H9 (cell line): ENCODE results near the gene MINDY2. TPM values are rescaled to one million over a fixed set of nuclear protein-coding genes. Genes with fewer than 3 reads are reported as not detected.
A peak's percentile ranks its signal among the peaks of the same experiment; 100 is the strongest.

Source experiments
- DNase-seq: peaks from one replicate; pipeline ENCODE4 v3.0.0-alpha.2; 2017
- H2AFZ ChIP-seq: one replicate; pipeline ENCODE4 v1.6.1; 2013; ENCODE audit warnings: mild to moderate bottlenecking, low read length, control low read depth, moderate library complexity
- H2AK5ac ChIP-seq: 2 replicates; pipeline ENCODE4 v1.6.1; 2013; ENCODE audit warnings: low read length, control low read depth, mixed read lengths; ENCODE audit not compliant: insufficient read length
- H2BK120ac ChIP-seq: one replicate; pipeline ENCODE4 v1.6.1; 2013; ENCODE audit warnings: low read depth, mild to moderate bottlenecking, low read length, control low read depth, inconsistent platforms; ENCODE audit not compliant: poor library complexity, severe bottlenecking
- H2BK12ac ChIP-seq: 2 replicates; pipeline ENCODE4 v1.6.1; 2013; ENCODE audit warnings: low read length, control low read depth, mixed read lengths, low read depth; ENCODE audit not compliant: insufficient read length
- H2BK15ac ChIP-seq: 2 replicates; pipeline ENCODE4 v1.6.1; 2013; ENCODE audit warnings: low read depth, low read length, control low read depth
- H2BK20ac ChIP-seq: one replicate; pipeline ENCODE4 v1.6.1; 2013; ENCODE audit warnings: low read depth, mild to moderate bottlenecking, low read length, control low read depth, inconsistent platforms; ENCODE audit not compliant: poor library complexity, severe bottlenecking
- H2BK5ac ChIP-seq: 2 replicates; pipeline ENCODE4 v1.6.1; 2013; ENCODE audit warnings: low read length, control low read depth, mixed read lengths; ENCODE audit not compliant: insufficient read length
- H3K14ac ChIP-seq: 2 replicates; pipeline ENCODE4 v1.6.1; 2013; ENCODE audit warnings: low read length, control low read depth; ENCODE audit not compliant: insufficient read depth
- H3K18ac ChIP-seq: 2 replicates; pipeline ENCODE4 v1.6.1; 2013; ENCODE audit warnings: low read depth, mild to moderate bottlenecking, mixed read lengths, low read length, control low read depth; ENCODE audit not compliant: insufficient read length
- H3K23ac ChIP-seq: 2 replicates; pipeline ENCODE4 v1.6.1; 2013; ENCODE audit warnings: low read length, control low read depth, mixed read lengths, low read depth; ENCODE audit not compliant: insufficient read length
- H3K23me2 ChIP-seq: 2 replicates; pipeline ENCODE4 v1.6.1; 2013; ENCODE audit warnings: low read depth, mild to moderate bottlenecking, mixed read lengths, low read length, control low read depth; ENCODE audit not compliant: insufficient read length, poor library complexity, severe bottlenecking
- H3K27ac ChIP-seq: 2 replicates; pipeline ENCODE4 v1.5.1; 2013; ENCODE audit warnings: low read length, control low read depth, mixed read lengths, low read depth; ENCODE audit not compliant: insufficient read length
- H3K27me3 ChIP-seq: 2 replicates; pipeline ENCODE4 v1.6.1; 2013; ENCODE audit warnings: low read length, control low read depth, inconsistent platforms; ENCODE audit not compliant: insufficient read depth
- H3K4ac ChIP-seq: 2 replicates; pipeline ENCODE4 v1.6.1; 2013; ENCODE audit warnings: low read depth, mild to moderate bottlenecking, control low read depth, inconsistent platforms, low read length, moderate library complexity
- H3K4me1 ChIP-seq: 2 replicates; pipeline ENCODE4 v1.6.1; 2013; ENCODE audit warnings: low read length, control low read depth, inconsistent platforms; ENCODE audit not compliant: insufficient read depth
- H3K4me2 ChIP-seq: 2 replicates; pipeline ENCODE4 v1.6.1; 2013; ENCODE audit warnings: low read length, control low read depth, mixed read lengths; ENCODE audit not compliant: insufficient read length, insufficient read depth
- H3K56ac ChIP-seq: 2 replicates; pipeline ENCODE4 v1.6.1; 2013; ENCODE audit warnings: low read depth, mild to moderate bottlenecking, mixed read lengths, low read length, control low read depth; ENCODE audit not compliant: insufficient read length
- H3K79me1 ChIP-seq: 2 replicates; pipeline ENCODE4 v1.6.1; 2013; ENCODE audit warnings: low read depth, mild to moderate bottlenecking, moderate library complexity, low read length, control low read depth, inconsistent platforms; ENCODE audit not compliant: insufficient read depth, poor library complexity, severe bottlenecking
- H3K79me2 ChIP-seq: 2 replicates; pipeline ENCODE4 v1.6.1; 2013; ENCODE audit warnings: low read length, control low read depth, inconsistent platforms; ENCODE audit not compliant: insufficient read depth
- H3K9ac ChIP-seq: 2 replicates; pipeline ENCODE4 v1.6.1; 2013; ENCODE audit warnings: low read length, control low read depth, mixed read lengths; ENCODE audit not compliant: insufficient read length; ENCODE audit errors: extremely low read depth
- H3K9me3 ChIP-seq: one replicate; pipeline ENCODE4 v1.6.1; 2013; ENCODE audit warnings: low read depth, low read length, inconsistent platforms; ENCODE audit not compliant: control insufficient read depth
- H3T11ph ChIP-seq: one replicate; pipeline ENCODE4 v1.6.1; 2013; ENCODE audit warnings: mild to moderate bottlenecking, low read length, control low read depth, inconsistent platforms
- H4K20me1 ChIP-seq: one replicate; pipeline ENCODE4 v1.6.1; 2013; ENCODE audit not compliant: control insufficient read depth, insufficient read length, insufficient read depth
- H4K5ac ChIP-seq: 2 replicates; pipeline ENCODE4 v1.6.1; 2013; ENCODE audit warnings: low read depth, mild to moderate bottlenecking, mixed read lengths, low read length, control low read depth; ENCODE audit not compliant: insufficient read length
- H4K8ac ChIP-seq: replicated peaks from 2 replicates; pipeline ENCODE4 v1.6.1; 2013; ENCODE audit warnings: low read length, control low read depth, mixed read lengths, low read depth; ENCODE audit not compliant: insufficient read length
- H4K91ac ChIP-seq: 2 replicates; pipeline ENCODE4 v1.6.1; 2013; ENCODE audit warnings: low read depth, mild to moderate bottlenecking, moderate library complexity, mixed read lengths, low read length, control low read depth; ENCODE audit not compliant: insufficient read length
- H3K27ac Mint-ChIP-seq, 3 experiments: 2 replicates in 2 of 3; 3 replicates in 1 of 3; pipeline ENCODE4 v1.8.0; 2020 to 2021; ENCODE audit warnings: mixed read lengths in 3 of 3, mild to moderate bottlenecking in 1 of 3, moderate library complexity in 1 of 3
- H3K27me3 Mint-ChIP-seq: 2 replicates; pipeline ENCODE4 v1.8.0; 2021; ENCODE audit warnings: low read depth, mild to moderate bottlenecking, moderate library complexity, mixed read lengths
- H3K36me3 Mint-ChIP-seq, 3 experiments: 2 replicates in 2 of 3; 3 replicates in 1 of 3; pipeline ENCODE4 v1.8.0; 2020 to 2021; ENCODE audit warnings: low read depth in 3 of 3, mixed read lengths in 3 of 3; ENCODE audit not compliant: insufficient read depth in 1 of 3
- H3K4me1 Mint-ChIP-seq, 2 experiments: 2 replicates each; pipeline ENCODE4 v1.8.0; 2020; ENCODE audit warnings: mixed read lengths in 2 of 2
- H3K4me3 Mint-ChIP-seq, 2 experiments: 2 replicates in 1 of 2; 3 replicates in 1 of 2; pipeline ENCODE4 v1.8.0; 2020 to 2021; ENCODE audit warnings: mild to moderate bottlenecking in 2 of 2, mixed read lengths in 2 of 2, moderate library complexity in 1 of 2
- H3K9me3 Mint-ChIP-seq, 2 experiments: 2 replicates in 1 of 2; 3 replicates in 1 of 2; pipeline ENCODE4 v1.8.0; 2020; ENCODE audit warnings: mild to moderate bottlenecking in 2 of 2, mixed read lengths in 2 of 2, moderate library complexity in 1 of 2
- CTCF ChIP-seq: fragments of 200-600 bp; sonication (generic); conservative IDR thresholded peaks from 3 replicates; pipeline ENCODE4 v1.8.0; 2021; ENCODE audit warnings: antibody characterized with exemption, mild to moderate bottlenecking
- WGBS: extraction: QIAGEN DNeasy Blood & Tissue Kit; methylation state at CpG from one replicate; pipeline ENCODE4 v1.1.7; 2013; ENCODE audit warnings: missing lambda C conversion rate, low lambda C conversion rate, mixed read lengths; ENCODE audit not compliant: insufficient read length; ENCODE audit errors: extremely low coverage; 5-methylcytosine and 5-hydroxymethylcytosine counted together
- total RNA-seq: library from RNA; stranded (reverse); gene quantifications from 2 replicates; pipeline ENCODE4 v1.2.1, GENCODE V29; 2021

MINDY2 gene
- total RNA-seq, 1 experiment from 2014 or later = 32.3 TPM

DNA sequence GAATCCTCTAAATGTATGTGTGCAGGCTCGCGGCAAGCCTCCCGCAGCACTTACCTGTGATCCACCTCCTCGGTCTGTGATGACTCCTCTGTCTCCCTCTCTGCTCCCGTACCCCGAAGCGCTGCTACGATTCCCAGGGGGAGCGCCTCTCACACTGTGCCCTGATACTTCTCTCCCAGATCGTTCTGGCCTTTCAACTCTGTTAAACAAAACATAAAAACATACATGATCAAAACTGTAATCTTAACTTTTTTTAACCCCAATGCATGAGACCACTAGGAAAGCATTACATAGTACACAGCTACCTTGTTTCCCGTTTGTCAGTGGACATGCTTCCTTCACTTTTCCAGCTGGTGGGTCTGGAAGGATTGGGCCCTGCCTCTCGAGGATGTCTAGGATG lies 115.8 kb downstream of the MINDY2 start:
- Histone ChIP-seq H2AFZ (no peak overlapping the region), H2AK5ac (no peak overlapping the region), H2BK120ac (no peak overlapping the region), H2BK12ac (no peak overlapping the region), H3K27ac (no peak overlapping the region), H3K56ac (no peak overlapping the region), H3K79me1 (no peaks in the 10 kb centered on the region), H3K79me2 (no peaks in the 10 kb centered on the region), H3K27me3 (no peaks in the 10 kb centered on the region), H3K4me2 (no peak overlapping the region), H4K20me1 (no peaks in the 10 kb centered on the region), H2BK5ac (no peak overlapping the region), H3T11ph (no peak overlapping the region), H3K4ac (no peak overlapping the region), H3K4me1 (no peaks in the 10 kb centered on the region), H3K9ac (no peak overlapping the region), H4K91ac (no peak overlapping the region), H4K8ac (no peak overlapping the region), H3K9me3 (no peaks in the 10 kb centered on the region), H4K5ac (no peak overlapping the region), H2BK20ac (no peak overlapping the region), H2BK15ac (no peak overlapping the region), H3K14ac (no peak overlapping the region), H3K23me2 (no peaks in the 10 kb centered on the region), H3K23ac (no peak overlapping the region), H3K18ac (no peak overlapping the region)
- Mint-ChIP-seq H3K27me3 (no peaks in the 10 kb centered on the region), H3K4me3 (no peak overlapping the region), H3K9me3 (no peaks in the 10 kb centered on the region), H3K36me3 (peaks cover 66 to 92% (median 91%) of the 10 kb centered on the region in 3 experiments; a peak in 6 of 7 replicates), H3K4me1 (no peaks in the 10 kb centered on the region), H3K27ac (peak overlapping the region in 2 of 3 experiments; percentile 4 to 5; a peak in 4 of 7 replicates)
- DNase-seq = no peak
- no peak for TF ChIP-seq CTCF
- WGBS = no CpG with 5 or more reads among the region's 12 CpGs
